Fibroblast of skin of abdomen (primary cell): ENCODE results near the gene FUCA1. TPM values are rescaled to one million over a fixed set of nuclear protein-coding genes. Genes with fewer than 3 reads are reported as not detected.
A peak's percentile ranks its signal among the peaks of the same experiment; 100 is the strongest.
"Not testable (repeated sequence)": the region's sequence is repeated elsewhere in the genome, so short reads cannot be mapped to it uniquely, and the experiment has no call there.

Experiments used
- DNase-seq: peaks from one replicate; pipeline ENCODE4 v3.0.0-alpha.2; 2013
- polyA plus RNA-seq, 2 experiments: library from polyadenylated mRNA; unstranded; fragments of 120-200 nt; gene quantifications; one replicate each; pipeline ENCODE4 v1.2.1, GENCODE V29; 2013; ENCODE audit not compliant: insufficient read length in 2 of 2

FUCA1 gene
- polyA plus RNA-seq (2013, experiment 1 of 2; ENCODE audit: insufficient read length) = 3.8 TPM
- polyA plus RNA-seq (2013, experiment 2 of 2; ENCODE audit: insufficient read length) = 3.7 TPM

DNA sequence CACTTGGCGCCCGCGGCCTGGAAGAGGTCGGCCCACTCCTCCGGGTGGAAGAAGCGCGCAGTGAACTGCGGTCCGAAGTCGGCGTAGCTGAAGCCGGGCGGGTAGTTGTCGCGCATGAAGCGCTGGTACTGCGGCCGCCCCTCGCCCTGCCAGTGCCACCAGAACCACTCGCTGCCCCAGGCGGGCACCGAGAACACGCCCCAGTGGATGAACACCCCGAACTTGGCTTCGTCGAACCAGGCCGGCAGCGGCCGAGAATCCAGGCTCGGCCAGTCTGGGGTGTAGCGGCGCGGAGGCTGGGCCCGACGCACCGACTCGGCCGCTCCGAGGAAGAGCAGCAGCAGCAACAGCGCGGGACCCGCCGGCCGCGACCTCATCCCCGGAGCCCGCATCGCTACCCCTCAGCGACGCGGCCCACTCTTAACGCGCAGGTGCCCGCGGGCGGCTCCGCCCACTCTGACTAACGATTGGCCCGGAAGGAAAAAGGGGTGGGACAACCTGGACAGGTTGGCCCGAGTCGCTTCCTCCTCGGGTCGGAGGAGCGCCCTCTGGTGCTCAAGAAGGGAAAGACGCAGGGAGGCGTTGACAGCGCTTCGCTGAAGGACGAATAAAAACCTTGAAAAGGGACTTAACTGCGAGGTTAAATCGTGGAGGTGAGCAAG is at the start of gene FUCA1:
Gene FUCA1, minus strand, starts transcription at position 396 of the 662 bp plus-strand sequence. Its CDS starts 4 bp downstream, at position 392.
- DNase-seq = peak; percentile 77

DNA sequence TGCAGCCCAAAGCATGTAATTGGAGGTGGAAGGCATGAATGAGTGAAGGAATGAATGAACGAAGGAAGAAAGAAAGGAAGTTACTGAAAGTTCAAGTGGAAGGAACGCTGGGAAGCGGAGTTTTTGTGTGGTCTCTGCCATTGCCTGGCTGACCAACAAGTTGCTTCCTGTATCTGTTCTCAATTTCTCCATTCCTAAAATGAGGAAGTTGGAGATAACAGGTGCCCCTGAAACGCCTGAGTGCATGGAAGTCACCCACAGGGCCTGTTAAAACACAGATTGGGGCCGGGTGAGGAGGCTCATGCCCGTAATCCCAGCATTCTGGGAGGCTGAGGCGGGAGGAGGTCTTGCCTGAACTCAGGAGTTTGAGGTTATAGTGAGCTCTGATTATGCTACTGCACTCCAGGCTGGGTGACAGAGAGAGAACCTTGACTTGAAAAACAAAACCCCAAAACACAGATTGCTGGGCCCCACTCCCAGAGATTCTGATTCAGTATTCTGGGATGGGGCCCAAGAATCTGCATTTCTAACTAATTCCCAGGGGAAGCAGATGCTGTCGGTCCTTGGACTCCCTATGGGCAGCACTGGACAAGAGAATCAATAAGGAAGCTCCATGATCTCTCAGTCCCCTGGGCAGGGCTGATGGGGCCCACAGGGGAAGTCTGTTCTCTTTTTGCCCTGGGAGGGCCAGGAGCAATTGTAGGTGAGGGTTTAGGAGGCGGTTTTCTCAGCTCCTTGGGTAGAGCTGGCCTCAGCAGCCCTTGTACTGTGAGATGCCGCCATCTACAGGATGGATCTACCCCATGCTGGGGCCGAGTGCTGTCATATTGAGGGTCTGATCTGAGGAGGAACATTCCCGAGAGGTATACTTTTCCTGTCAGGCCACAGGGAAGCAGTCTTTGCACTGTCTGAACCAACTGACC is 48.4 kb upstream of the FUCA1 start:
- peak; percentile 62 for DNase-seq

DNA sequence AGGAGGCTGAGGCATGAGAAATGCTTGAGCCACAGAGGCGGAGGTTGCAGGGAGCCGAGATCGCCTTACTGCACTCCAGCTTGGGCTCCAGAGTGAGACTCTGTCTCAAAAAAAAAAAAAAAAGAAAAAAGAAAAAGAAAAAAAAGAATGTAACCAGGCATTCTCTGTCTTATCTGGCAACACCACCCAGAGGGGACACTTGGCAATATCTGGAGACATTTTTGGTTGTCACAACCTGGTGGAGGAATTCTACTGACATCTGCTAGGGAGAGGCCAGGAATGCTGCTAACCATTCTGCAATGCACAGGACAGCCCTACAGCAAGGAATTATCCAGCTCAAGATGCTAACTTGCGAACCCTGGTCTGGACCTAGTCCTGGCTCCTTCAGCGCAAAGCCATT is 47.4 kb upstream of the FUCA1 start:
- DNase-seq = no peak

DNA sequence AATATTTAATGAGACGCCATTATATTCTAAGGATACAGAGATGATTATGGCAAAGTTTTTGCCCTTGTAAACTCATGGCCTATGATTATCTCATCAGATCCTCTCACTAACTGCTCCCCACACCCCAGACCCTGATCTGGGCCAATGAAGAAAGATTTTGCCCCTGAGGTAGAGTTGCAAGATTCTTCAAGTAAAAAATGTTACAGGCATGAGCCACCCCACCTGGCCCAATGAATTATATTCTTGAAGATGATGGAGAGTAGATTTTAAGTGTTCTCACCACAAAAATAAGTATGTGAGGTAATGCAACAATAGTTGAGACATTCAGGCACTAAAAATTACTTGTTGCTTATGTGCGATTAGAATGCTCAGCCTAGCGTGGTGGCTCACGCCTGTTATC is 46.8 kb upstream of the FUCA1 start:
- no peak for DNase-seq

DNA sequence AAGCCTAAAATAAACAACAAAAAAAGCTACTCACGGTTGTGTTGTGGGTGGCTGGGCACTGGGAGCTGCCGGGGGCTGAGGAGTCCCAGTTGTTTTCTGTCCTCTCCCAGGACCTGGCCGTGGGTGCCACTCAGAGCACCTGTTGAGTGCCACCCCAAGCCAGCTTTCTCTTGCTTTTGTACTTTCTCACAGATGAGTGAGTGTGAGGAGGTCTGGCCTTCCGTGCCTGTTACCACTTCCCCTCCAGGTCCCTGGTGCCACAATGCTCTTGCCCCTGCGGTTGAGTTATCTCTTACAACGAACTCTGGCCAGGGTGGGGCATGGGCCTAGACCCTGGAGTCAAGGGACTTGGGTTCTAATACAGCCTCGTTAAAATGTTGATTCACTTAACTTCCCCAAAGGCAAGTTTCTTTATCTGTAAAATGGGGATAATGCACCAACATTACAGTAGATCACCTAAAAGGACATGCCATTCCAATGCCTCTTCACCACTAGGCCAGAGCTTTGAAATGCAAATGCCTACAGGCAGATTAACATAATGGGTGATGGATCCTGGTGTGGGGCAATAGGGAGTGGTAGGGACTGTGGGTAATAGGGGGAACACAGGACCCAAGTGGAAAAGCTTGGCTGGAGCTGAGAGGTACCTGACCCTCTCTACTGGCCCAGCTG is 45.3 kb upstream of the FUCA1 start, which contains the start of gene CNR2:
Gene CNR2, minus strand, starts transcription at position 151 of the 669 bp plus-strand sequence. CDS start 37,745 bp downstream, outside the sequence.
- no peak for DNase-seq

DNA sequence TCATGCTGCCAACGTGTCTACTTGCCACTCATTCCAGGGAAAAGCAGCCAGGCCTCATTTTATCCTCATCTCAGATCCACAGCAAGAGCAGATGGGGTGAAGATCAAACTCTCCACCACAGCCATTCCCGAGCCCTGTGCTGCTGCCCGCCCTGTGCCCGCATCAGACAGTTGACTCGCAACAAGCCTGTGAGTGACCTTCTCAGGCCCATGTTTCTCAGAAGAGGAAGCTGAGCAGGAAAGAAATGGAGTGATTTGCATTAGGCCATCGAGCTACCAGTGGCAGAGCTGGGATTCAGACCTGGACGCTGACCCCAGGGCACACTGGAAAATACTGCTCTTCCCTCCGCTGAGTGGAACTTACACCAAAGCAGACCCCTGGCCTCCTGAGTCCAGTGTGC is 43.8 kb upstream of the FUCA1 start:
- no peak for DNase-seq

DNA sequence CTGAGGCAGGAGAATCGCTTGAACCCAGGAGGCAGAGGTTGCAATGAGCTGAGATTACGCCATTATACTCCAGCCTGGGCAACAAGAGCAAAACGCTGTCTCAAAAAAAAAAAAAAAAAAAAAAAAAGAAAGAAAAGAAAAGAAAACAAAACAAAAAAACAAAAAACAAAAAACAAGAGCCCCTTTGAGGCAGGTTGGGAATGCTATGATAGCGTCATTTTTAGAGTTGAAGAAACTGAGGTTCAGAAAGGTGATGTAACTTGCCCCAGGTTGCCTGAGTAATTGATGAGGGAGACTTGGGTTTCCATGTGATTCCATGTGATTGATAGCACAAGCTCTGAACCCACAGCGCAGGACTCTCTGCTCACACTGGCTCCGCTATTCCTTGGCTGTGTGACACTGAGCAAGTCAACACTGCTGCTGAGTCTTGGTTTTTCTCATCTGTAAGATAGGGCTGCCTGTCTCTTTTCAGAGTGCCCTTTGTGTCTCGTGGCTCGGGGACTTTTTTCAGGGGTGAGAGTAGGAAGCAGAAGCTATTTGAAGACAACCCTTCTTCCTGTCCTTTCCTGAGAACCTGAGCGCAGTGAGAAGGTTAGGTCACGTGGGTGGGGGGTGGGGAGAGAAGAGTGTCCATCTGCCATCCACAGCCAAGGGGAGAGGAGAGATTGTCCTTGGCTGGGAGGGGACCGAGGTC is 42.6 kb upstream of the FUCA1 start:
- no peak for DNase-seq

DNA sequence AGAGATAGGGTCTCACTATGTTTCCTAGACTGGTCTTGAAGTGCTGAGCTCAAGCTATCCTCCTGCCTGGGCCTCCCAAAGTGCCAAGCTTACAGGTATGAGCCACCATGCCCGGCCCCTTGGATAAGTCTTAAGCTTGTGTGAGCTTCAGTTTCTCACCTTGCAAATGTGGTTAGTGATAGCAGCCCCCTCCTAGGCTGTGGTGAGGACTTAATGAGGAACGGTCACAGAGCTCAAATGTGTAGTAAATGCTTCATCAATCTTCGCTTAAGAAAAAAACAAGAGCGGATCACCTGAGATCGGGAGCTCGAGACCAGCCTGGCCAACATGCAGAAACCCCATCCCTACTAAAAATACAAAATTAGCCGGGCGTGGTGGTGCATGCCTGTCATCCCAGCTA is 42.1 kb upstream of the FUCA1 start:
- no peak for DNase-seq

DNA sequence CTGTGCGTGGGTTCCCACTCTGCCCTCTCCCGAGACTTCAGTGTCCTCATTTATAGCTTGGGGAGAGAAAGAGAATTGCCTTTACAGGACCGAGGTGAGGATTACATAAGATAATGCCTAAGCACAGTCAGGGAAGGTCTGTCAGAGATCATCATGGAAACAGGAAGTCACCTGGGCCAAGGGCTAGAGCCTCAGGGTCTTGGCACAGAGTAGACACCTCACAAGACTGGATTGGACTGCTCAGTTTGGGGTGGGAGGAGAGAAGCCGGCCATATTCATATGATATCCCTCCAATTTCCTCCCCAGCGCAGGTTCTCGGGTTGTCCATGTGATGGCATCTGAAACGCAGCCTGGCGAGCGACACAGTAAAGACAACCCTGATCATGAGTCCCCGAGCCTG is 41.3 kb upstream of the FUCA1 start:
- no peak for DNase-seq

DNA sequence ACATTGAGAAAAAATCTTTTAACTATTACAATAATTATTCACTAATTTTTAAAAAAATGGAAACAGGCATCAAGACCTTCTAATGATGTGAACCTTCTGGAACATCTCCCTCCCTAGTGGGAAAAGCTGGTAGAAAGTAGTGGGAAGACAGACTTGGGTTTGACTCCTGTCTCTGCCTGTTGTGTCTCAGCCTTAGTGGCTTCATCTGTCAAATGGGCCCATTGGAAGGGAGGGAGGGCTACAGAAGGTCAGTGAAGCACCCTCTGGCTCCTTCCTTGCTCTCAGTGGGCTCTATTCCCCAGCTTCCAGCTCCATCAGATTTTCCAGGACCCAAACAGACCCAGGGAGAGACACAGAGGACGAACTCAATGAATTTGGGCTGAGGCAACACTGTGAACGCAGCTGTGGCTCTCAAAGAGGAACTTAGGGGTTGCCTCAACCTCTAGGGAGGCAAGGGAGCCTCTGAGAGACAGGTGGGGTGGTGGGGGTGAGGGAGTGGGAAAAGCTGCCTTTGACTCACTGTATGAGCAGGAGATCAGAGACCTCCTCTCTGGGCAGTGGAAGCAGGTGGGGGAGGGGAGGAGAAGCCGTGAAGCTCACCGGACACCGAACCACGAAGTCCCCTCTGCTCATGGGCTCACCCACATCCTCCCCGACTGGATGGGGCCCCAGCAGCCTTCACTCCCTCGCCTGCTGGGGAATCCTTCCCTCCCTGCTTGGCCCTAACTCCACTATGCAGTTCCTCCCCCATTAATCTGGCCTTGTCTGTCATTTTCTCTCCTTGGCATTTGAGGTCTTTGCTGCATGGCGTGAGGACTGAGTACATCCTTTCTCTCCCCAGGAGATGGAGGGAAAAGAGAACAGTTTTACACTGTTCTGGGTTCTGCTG is 40.6 kb upstream of the FUCA1 start:
- DNase-seq = no peak

DNA sequence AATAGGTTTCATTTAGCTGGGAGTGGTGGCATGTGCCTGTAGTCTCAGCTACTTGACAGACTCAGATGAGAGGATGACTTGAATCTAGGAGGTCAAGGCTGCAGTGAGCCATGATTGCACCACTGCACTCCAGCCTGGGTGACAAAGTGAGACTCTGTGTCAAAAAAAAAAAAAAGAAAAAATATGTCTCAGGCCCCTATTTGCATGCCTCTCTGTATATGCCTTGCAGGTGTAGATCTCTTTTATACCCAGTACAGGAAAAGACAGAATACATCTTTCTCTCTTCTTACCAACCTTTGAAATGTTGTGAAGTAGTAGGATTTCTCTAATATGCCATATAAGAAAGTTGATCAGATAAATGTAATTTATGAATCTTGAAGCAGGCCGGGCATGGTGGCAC is 38.6 kb upstream of the FUCA1 start:
- no peak for DNase-seq

DNA sequence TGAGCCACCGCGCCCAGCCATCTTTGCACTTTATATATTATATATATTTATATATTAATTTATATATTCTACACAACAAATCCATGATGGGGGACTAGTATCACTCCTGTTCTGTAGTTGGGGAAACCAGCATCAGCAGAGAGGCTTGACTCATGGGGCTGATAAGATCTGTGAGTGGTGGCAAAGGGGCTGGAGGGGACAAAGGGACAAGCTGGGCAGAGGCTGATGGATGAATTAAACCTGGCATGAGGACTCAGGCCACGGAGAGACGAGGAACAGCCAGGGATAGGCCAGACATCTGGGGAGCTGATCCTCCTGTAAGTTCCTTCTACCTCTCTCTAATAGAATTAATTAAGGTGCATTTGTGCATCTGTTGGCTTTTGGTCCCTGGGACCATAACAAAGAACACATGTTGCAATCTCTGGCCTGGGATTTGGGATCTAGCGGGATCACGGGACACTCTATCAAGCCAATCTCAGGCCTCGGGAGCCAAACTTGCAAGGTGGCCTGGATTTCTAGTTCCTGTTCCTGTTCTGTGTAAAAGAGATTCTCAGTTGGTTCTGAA is 37.5 kb upstream of the FUCA1 start:
- no peak for DNase-seq

DNA sequence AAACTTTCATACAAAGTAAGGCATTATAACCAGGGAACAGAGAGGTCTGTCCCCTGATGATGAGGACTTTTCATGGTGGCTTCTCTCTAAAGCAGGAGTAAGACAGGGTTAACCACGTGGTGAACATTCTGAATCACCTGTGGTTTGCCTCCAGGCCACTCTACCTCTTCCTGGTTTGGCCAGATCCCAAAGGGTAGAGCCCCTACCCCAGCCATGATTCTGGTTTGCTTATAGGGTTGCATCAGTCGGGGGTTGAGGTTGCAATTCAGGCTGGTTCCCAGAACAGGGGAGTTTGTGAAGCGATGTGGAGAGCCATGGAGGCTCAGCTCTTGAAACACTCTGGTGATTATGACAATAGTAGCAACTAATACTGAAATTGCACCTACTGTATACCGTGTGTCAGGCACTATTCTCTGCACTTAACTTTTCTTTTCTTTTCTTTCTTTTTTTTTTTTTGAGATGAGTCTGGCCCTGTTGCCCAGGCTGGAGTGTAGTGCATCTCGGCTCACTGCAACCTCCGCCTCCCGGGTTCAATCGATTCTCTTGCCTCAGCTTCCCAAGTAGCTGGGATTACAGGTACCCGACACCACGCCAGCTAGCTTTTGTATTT is 36.8 kb upstream of the FUCA1 start:
- no peak for DNase-seq

DNA sequence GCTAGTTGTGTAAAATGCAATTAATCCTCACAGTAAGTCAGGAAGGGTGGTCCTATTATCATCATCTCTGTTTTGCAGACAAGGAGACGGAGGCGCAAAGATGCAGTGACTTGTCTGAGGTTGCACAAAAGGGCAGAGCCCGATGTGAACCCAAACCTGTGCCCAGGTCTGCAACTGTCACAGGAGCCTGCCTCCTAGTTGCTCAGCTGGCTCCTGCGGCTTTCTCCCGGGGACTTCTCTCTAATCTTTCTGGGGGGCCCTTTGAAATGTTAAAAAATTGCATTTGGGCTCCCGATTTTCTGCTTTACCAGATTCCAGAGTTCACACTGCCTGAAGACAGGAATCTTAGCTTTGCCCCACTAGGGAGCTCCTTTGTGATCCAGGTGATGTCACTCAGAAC is 35.7 kb upstream of the FUCA1 start:
- no peak for DNase-seq

DNA sequence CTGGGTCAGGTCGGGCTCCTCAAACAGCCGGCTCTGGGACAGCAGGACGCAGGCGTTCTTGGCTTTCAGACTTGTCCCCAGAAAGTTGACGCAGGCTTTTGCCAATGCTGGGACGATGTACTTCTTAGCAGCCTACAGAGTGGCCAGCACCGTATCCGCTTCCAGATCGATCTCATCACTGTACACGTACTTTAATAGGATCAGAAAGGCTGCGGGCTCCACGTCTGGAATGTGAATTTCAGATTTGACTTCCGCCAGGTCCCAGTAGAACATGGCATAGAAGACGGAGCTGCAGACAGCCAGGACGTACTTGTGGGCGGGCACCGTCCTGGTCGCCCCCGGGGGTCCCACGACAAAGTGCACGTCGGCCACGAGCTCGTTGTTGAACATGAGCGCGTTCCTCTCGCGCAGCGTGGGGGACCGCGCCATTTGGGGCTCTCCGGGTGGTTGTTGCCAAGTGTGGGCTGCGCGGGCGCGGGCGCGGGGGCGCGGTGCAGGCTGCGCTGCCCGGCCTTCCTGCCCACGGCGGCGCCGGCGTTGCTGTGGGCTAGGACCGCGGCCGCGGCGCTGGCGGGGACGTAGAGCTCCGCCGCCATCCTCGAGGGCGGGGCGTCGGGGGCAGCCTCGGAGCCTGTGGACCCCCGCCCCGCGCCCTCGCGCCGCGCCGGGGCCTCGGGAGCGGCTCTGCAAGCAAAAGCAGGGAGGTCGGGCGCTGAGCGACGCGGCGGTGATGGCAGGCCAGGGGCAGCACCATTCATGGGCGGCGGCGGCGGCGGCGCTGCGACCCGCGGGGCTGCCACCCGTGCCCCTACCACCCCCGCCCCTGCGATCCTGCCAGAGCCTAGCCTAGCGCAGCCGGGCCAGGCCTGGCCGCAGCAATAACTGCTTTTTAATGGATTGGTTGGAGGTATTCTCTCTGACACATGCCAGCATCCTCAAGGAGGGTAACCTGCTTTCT is 34.5 kb upstream of the FUCA1 start:
- no peak for DNase-seq

DNA sequence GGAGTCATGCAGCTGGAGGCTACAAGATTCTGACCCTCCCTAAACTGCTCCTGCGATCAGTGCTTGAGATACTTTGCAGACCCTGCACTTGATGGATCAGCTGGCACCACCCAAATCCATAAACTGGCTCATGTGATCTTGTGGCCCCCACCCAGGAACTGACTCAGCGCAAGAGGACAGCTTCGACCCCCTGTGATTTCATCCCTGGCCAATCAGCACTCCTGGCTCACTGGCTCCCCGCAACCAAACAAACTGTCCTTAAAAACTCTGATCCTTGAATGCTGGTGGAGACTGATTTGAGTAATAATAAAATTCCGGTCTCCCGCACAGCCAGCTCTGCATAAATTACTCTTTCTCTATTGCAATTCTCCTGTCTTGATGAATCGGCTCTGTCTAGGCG is 31.9 kb upstream of the FUCA1 start:
- DNase-seq = not testable (repeated sequence)

DNA sequence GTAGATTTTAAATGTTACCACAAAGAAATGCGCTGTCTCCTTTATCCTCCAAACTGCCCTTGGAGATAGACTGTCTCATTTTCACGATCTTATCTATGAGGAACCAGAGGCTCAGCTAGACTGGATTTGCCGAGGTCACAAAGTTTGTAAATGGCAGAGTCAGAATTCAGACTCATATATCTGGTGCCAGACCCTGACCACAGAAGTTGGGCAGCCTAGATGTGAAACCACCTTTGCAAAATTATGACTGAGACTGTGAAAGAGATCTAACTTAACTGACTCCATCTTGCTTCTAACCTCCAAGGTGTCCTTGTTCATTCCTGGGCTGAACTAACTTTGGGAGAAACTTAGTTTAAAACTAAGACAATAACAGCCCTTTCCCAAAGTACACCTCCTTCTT is 31.0 kb upstream of the FUCA1 start:
- no peak for DNase-seq

DNA sequence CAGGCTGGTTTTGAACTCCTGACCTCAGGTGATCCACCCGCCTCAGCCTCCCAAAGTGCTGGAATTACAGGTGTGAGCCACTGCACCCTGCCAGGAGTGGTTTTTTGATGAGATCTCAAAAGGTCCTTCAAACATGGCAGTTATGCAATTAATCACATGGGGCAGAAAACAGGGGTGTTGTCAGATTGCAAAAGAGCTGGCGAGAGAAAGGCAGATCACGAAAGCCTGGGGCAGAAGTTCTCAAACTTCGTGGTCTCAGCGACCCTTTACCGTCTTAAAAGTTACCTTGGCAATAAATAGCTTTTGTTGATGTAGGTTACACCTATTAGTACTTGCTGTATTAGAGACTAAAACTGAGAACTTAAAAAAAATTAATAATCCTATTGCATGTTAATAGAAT is 29.0 kb upstream of the FUCA1 start:
- no peak for DNase-seq

DNA sequence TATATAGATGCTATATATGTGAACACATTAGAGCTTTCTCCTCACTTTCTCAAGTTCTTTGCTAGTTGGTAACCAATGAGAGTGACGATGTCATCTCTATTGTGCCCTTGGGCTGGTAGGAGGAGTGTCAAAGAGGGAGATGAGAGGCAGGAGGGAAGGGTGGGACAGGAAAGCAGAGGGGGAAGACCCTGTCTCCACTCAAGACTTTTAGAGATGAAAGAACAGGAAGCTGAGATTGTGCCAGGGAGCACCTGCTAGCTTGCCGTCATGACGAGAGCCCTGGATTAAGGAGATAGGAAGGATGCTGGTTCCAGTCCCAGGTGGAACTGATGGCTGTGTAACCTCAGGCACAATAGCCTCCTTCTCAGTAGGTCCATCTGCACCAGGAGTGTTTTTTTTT is 28.4 kb upstream of the FUCA1 start:
- no peak for DNase-seq
